ENCODE results near the gene PREX1.

PREX1 gene

DNA sequence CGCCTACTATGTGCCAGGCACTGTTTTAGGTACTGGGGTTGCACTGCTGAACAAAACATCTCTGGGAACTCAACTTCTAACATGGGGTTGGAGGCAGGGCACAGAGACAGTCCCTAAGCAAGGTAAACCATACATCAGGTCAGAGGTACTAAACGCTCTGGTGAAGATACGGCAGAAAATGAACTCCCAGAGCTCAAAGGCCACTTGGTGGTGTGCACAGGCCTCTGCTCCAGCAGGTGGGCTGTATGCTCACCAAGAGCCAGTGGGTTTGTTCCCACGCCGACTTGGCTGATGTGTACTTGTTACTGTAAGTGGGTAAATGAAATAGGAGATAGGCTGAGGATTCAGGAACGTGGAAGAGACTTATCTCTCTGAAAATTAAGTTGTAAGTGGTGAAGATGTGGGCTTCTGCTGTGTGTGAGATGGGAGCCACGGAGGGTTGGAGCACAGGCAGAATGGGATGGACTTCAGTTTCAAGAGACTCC lies 133.4 kb downstream of the PREX1 start:
- no peak for DNase-seq

DNA sequence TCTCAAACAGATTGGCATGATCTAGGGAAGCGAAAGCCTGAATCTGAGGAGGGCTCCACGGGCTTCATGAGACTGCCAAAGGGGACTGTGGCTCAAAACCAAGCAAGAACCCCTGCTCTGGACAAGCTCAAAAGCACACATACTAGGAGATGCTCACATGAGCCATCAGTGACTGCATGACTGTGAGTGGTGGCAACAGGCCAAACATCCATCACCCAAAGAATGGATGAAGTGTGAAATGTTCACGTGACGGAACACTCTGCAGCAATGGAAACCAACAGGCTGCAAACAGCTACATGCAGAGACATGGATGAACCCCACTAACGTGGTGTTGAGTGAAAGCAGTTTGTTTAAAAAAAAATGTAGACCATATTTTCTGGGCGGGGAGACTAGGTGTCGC lies 136.3 kb downstream of the PREX1 start:
- DNase-seq, result no peak

GRCh38 chr20:48690888-48691287 lies 136.9 kb downstream of the PREX1 start:
- DNase-seq, result no peak

DNA sequence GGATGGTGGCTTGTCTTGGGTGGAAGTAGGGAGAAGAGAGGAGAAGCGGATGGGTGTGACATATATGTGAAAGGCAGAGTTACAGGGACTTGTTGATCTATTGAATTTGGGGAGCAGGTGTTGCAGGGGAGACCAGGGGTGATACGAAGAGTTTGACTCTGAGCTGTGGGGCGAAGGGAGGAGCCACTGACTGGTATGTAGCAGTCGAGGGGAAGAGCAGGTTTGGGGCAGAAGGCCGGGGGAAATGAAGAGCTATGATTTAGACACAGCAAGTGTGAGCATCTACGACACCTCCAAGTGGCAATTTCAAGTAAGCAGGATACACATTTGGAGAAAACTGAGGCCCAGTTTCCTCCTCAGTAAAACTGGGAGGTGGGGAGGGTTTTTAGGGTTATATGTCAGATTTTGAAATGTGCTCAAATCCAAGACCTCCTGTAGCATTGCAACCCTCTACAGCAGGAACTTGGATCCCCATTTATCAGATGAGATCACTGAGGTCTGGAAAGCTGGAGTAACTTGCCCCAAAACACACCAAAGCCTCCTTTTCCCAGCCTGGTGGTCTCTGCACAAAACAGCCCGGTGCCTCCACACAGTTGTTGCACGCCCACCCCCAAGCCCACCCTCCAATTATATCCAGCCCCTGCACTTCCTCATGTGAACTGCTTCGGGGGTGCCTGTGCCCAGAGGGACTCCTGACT lies 137.8 kb downstream of the PREX1 start:
- no peak for DNase-seq

GRCh38 chr20:48689388-48689787 lies 138.4 kb downstream of the PREX1 start:
- DNase-seq, result no peak

DNA sequence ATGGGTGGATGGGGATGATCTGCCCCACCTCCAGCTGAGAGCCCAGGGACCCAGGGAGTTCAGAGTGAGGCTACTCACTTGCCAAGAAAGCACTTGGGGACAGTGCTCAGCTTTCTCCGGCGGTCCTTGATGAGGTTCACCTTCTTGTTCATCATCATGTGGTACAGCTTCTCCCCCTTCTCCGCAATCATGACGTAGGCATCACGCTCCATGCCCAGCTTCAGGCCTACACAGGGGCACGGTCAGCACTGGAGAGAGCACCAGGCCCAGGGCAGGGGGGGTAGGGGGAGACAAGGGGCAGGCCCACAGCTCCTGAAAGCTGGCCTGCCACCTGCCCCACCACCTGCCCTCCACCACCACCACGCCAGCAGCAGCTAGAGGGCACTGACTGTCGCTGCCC lies 139.2 kb downstream of the PREX1 start:
- no peak for DNase-seq

GRCh38 chr20:48687117-48687800 lies 140.5 kb downstream of the PREX1 start:
- DNase-seq, result no peak

GRCh38 chr20:48686238-48687116 lies 141.3 kb downstream of the PREX1 start:
- no peak for DNase-seq

DNA sequence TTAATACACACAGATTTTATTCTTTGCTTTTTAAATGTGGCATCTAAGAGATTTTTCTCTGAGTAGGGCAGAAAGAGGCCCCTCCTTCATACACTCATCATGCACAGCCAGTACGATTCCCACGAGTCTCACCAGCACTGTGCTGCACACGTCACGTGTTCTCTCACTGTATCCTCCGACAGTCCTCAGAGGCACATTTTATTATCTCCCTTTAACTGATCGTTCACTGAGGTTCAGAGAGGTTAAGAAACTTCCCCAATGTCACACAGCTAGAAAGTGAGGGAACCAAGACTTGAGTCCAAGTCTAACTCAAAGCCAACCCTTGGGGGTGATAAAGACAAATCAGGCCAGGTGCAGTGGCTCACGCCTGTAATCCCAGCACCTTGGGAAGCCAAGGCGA lies 142.5 kb downstream of the PREX1 start:
- DNase-seq, result no peak

- DNase-seq, result no peak
These were observed 143.2 kb downstream of the PREX1 start for GRCh38 chr20:48684501-48685041.

DNA sequence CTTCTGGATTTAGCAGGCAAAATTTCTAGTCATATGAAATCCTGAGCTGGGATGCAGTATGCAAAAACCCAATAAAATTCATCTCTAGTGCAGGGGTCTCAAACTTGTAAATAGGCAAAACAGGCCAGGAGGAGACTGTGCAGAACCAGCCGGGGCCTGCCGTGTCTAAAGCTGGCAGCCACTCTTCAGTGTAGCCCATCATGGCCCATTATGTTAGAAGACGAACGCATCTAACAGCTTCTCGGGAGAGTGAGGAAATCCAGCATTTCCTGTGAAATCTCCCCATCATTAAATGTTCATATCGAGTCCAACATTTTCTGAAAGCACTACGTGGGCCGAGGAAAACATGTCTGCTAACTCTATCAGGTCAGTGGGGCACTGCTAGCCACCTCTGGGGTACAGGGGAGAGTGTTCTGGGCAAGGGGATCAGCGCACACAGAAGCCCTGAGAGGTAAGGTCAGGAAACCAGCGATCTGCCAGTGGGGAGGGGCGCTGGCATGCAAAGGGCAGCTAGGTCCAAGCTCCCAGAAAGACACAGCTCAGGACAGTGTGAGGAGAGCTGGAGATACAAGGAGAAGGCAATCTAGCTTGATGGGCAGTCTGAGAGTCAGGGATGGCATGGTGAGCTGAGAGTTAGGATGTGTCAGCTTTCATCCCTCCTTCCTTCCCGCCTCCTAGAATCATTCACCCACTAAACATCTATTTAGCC lies 144.2 kb downstream of the PREX1 start:
- no peak for DNase-seq

- peak; percentile 93 for DNase-seq
These were observed 145.1 kb downstream of the PREX1 start for GRCh38 chr20:48682529-48683363.

GRCh38 chr20:48681873-48682426 lies 145.8 kb downstream of the PREX1 start:
- no peak for DNase-seq

- DNase-seq, result no peak
These were observed 146.5 kb downstream of the PREX1 start for GRCh38 chr20:48681201-48681872.

DNA sequence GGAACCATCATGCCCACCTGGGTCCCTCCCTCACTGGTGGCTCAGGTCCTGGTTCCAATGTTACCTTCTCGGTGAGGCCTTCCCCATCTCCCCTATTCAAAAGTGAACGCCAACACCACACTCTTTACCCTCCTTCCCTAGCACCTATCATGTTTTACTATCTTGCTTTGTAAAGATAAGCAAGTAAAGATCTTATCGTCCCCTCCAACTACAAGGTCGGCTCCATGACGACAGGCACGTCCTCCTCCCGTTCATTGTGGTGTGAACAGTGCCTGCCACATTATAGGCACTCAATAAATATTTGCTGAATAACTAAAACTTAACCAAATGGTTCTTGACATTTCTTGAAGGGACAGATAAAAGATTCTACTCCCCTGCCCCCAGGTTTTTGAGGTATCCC lies 147.1 kb downstream of the PREX1 start:
- no peak for DNase-seq

DNA sequence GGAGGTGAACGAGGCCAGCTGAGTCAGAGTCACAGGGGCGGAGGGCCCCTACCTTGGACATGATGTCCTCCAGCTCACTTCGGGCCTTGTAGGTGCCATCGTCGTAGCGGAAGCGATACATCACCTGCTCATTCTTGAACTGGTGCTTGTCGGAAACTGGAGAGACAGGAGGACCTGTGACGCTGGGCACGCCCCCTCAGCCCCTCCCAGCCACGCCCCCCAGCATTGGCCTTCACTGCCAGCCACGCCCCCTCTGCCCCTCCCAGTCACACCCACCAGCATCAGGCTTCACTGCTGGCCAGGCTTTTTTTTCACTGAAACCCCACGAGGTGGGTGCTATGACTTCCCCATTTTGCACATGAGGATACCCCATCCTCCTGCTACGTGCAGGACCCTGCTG lies 148.2 kb downstream of the PREX1 start:
- no peak for DNase-seq

DNA sequence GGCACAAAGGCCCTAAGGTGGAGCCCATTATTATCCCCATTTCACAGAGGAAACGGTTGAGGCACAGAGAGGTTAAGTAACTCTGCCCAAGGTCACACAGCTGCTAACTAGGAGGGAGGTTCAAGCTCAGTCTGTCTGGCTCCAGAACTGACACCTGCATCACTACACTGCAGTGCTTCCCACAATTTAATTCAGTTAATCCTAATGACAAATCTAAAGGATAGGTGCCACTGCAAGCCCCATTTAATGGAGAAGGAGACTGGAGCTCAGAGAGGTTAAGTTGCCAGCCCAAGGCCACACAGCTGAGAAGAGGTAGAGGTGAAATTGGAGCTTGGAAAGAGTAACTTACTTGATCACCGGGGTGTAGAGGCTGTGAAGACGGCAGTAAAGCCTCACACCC lies 148.8 kb downstream of the PREX1 start:
- no peak for DNase-seq

- no peak for DNase-seq
These were observed 149.4 kb downstream of the PREX1 start for GRCh38 chr20:48678421-48678820.

- DNase-seq, result no peak
These were observed 150.9 kb downstream of the PREX1 start for GRCh38 chr20:48676795-48677460.

DNA sequence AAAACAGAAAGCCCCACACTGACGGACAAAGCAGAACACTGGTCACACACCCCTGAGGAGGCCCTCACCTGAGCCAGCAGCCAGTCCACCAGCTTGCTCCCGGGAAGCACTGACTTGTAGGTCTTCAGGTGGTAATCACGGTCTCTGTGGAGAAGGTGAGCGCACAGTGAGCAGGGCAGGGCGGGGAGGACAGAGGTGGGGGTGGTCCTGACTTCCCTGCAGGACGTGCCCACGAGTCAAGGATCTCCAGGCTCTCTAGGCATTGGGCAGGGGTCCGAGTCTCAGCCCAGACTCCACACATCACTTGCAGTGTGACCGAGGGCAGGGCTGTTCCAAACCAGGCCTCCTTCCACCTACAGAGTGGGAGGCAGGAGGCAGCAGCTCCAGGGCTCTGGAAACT lies 151.7 kb downstream of the PREX1 start:
- no peak for DNase-seq
